K562 (cell line): ENCODE results near the gene FOXN3. TPM values are rescaled to one million over a fixed set of nuclear protein-coding genes. Genes with fewer than 3 reads are reported as not detected.

Source experiments
- FOXJ3 ChIP-seq: sonication (generic); formaldehyde crosslinking; IDR thresholded peaks from 2 replicates; pipeline ENCODE4 v1.4.0; 2020; ENCODE audit warnings: mild to moderate bottlenecking, missing genetic modification reagents
- FOXO4 ChIP-seq: fragments of 450-650 bp; formaldehyde crosslinking; IDR thresholded peaks from 2 replicates; pipeline ENCODE4 v1.4.0; 2020; ENCODE audit warnings: mild to moderate bottlenecking, moderate library complexity
- GTF2F1 ChIP-seq: IDR thresholded peaks from 2 replicates; pipeline ENCODE4 v1.6.1; 2011; ENCODE audit warnings: low read depth, low read length, improper control_type of control experiment
- HNRNPLL ChIP-seq: fragments of 200-400 bp; formaldehyde crosslinking; IDR thresholded peaks from 2 replicates; pipeline ENCODE4 v1.6.1; 2017; ENCODE audit warnings: low read length, low read depth, mild to moderate bottlenecking; ENCODE audit not compliant: poor library complexity, severe bottlenecking
- NRF1 ChIP-seq, 2 experiments: fragments of 450-650 bp; IDR thresholded peaks in 1 of 2; conservative IDR thresholded peaks in 1 of 2; 2 replicates each; pipeline ENCODE4 v1.6.1; 2014; ENCODE audit warnings: mild to moderate bottlenecking in 2 of 2
- POLR2B ChIP-seq: fragments of 450-650 bp; IDR thresholded peaks from 2 replicates; pipeline ENCODE4 v1.6.1; 2018; ENCODE audit warnings: low read depth; ENCODE audit not compliant: partially characterized antibody
- SETDB1 ChIP-seq: IDR thresholded peaks from one replicate; pipeline ENCODE4 v1.6.1; 2012; ENCODE audit warnings: low read length, control low read depth, inconsistent platforms
- SRF ChIP-seq, 2 experiments: fragments of 250-450, 450-650 bp in 1 of 2; sonication (Bioruptor Pico) in 1 of 2; sonication (generic) in 1 of 2; formaldehyde crosslinking; IDR thresholded peaks; 2 replicates each; pipeline versions ENCODE4 v1.5.0 to v1.5.1; 2020 to 2022; ENCODE audit warnings: mild to moderate bottlenecking in 1 of 2, missing genetic modification reagents in 1 of 2
- ZNF165 ChIP-seq: fragments of 250-450 bp; sonication (Bioruptor Pico); IDR thresholded peaks from 2 replicates; pipeline ENCODE4 v1.4.0; 2020; ENCODE audit warnings: borderline replicate concordance
- polyA plus RNA-seq, 8 experiments: library from polyadenylated mRNA; depleted of rRNA in 4 of 8; stranded (reverse) in 5 of 8; unstranded in 3 of 8; fragments of >200 nt; fragmentation: Nextera tagmentation in 2 of 8; fragmentation: Illumina TruSeq in 1 of 8; extraction: Ambion mirVana in 2 of 8; extraction: Trizol in 1 of 8; gene quantifications; 2 replicates each; pipeline versions ENCODE4 v1.2.1 to v1.2.3, GENCODE V29; 2011 to 2014; ENCODE audit warnings: inconsistent platforms in 1 of 8, missing spikeins in 1 of 8
- total RNA-seq, 7 experiments: library from RNA; depleted of rRNA in 6 of 7; stranded (reverse); fragments of >200 nt in 6 of 7; fragmentation: Illumina TruSeq in 2 of 7; extraction: Trizol in 2 of 7; gene quantifications; 2 replicates each; pipeline versions ENCODE4 v1.2.1 to v1.2.3, GENCODE V29; 2011 to 2021; ENCODE audit warnings: low replicate concordance in 1 of 7

The FOXN3 gene
- total and polyA plus RNA-seq, 9 of the 15 experiments (the other 6 are each of a cell fraction or from before 2014, with no cell fraction given) = 0.07 to 1.3 (median 0.40) TPM

GRCh38 chr14:89231426-89232113, 185.5 kb downstream of the FOXN3 start (continued):
- TF ChIP-seq SETDB1 (no peak), FOXJ3 (no peak), FOXO4 (CRISPR knock-in tag) (no peak), HNRNPLL (no peak), NRF1 (conservative IDR thresholded peaks at IDR 0.05 in 1 of 2, IDR thresholded peaks at IDR 0.05 in 1 of 2) (no peak), GTF2F1 (no peak), ZNF165 (CRISPR knock-in tag) (no peak), POLR2B (no peak), SRF (CRISPR knock-in tag; IDR thresholded peaks at IDR 0.05) (no peak)
- TF ChIP-seq, all 486 proteins: peak for 0
